AG04450 (cell line): ENCODE results near the gene SCYL1. TPM values are rescaled to one million over a fixed set of nuclear protein-coding genes. Genes with fewer than 3 reads are reported as not detected.
A peak's percentile ranks its signal among the peaks of the same experiment; 100 is the strongest.
"Not testable (repeated sequence)": the region's sequence is repeated elsewhere in the genome, so short reads cannot be mapped to it uniquely, and the experiment has no call there.

ENCODE experiments used
- CTCF ChIA-PET: fragments of 300-600, 350-600 bp; formaldehyde crosslinking; extraction: SDS; loops from one replicate; lab custom pipeline; 2022; ENCODE audit warnings: antibody characterized with exemption, inconsistent platforms; lab: Charles Lee
- POLR2A ChIA-PET: fragments of 350-600 bp; formaldehyde crosslinking; extraction: SDS; loops from one replicate; lab custom pipeline; 2021; ENCODE audit warnings: antibody characterized with exemption, inconsistent platforms; lab: Yijun Ruan, JAX
- DNase-seq: peaks from one replicate; pipeline ENCODE4 v3.0.0-alpha.2; 2011; ENCODE audit warnings: low read depth, low spot score
- H3K27ac ChIP-seq: one replicate; pipeline ENCODE4 v1.5.1; 2012; ENCODE audit warnings: low read depth, low read length, control low read depth
- H3K27me3 ChIP-seq: one replicate; pipeline ENCODE4 v1.6.0; 2012; ENCODE audit warnings: low read length; ENCODE audit not compliant: control insufficient read depth, insufficient read depth
- H3K4me3 ChIP-seq: 2 replicates; pipeline ENCODE4 v1.5.1; 2011; ENCODE audit warnings: mild to moderate bottlenecking, low read depth, low read length, control low read depth
- H3K9me3 ChIP-seq: 2 replicates; pipeline ENCODE4 v1.5.1; 2012; ENCODE audit warnings: low read length; ENCODE audit not compliant: control insufficient read depth, insufficient read depth
- polyA plus RNA-seq: library from polyadenylated mRNA; depleted of rRNA; stranded (reverse); fragments of >200 nt; gene quantifications from 2 replicates; pipeline ENCODE4 v1.2.3, GENCODE V29; 2011
- TF ChIP-seq, protein P1 (sequence below): IDR thresholded peaks from 2 replicates; pipeline ENCODE4 v1.5.1; 2011; ENCODE audit warnings: low read depth, low read length, control low read depth, inconsistent platforms

The SCYL1 gene
- polyA plus RNA-seq, 1 experiment, result 60.9 TPM

DNA sequence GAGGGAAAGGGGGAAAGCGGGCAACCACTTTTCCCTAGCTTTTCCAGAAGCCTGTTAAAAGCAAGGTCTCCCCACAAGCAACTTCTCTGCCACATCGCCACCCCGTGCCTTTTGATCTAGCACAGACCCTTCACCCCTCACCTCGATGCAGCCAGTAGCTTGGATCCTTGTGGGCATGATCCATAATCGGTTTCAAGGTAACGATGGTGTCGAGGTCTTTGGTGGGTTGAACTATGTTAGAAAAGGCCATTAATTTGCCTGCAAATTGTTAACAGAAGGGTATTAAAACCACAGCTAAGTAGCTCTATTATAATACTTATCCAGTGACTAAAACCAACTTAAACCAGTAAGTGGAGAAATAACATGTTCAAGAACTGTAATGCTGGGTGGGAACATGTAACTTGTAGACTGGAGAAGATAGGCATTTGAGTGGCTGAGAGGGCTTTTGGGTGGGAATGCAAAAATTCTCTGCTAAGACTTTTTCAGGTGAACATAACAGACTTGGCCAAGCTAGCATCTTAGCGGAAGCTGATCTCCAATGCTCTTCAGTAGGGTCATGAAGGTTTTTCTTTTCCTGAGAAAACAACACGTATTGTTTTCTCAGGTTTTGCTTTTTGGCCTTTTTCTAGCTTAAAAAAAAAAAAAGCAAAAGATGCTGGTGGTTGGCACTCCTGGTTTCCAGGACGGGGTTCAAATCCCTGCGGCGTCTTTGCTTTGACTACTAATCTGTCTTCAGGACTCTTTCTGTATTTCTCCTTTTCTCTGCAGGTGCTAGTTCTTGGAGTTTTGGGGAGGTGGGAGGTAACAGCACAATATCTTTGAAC, 19.2 kb upstream of the SCYL1 start:
- TF ChIP-seq, protein P1, sequence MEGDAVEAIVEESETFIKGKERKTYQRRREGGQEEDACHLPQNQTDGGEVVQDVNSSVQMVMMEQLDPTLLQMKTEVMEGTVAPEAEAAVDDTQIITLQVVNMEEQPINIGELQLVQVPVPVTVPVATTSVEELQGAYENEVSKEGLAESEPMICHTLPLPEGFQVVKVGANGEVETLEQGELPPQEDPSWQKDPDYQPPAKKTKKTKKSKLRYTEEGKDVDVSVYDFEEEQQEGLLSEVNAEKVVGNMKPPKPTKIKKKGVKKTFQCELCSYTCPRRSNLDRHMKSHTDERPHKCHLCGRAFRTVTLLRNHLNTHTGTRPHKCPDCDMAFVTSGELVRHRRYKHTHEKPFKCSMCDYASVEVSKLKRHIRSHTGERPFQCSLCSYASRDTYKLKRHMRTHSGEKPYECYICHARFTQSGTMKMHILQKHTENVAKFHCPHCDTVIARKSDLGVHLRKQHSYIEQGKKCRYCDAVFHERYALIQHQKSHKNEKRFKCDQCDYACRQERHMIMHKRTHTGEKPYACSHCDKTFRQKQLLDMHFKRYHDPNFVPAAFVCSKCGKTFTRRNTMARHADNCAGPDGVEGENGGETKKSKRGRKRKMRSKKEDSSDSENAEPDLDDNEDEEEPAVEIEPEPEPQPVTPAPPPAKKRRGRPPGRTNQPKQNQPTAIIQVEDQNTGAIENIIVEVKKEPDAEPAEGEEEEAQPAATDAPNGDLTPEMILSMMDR, result no peak
- Histone ChIP-seq H3K27me3 (no peaks in the 10 kb centered on the region), H3K27ac (peak overlapping the region; percentile 81), H3K9me3 (no peaks in the 10 kb centered on the region), H3K4me3 (peak overlapping the region; percentile 97)
- ChIA-PET CTCF (interaction anchor here (1.1 to 1.7 kb wide), 2 partner anchors 9 to 27 kb away, joined by 3 to 4 read pairs; no protein-coding TSS in a partner anchor), POLR2A (interaction anchor here (0.7 to 21.9 kb wide), 13 partner anchors 10 to 712 kb away, joined by 3 to 999 read pairs (median 37); partner anchors contain the start of genes MALAT1, NEAT1, PCNX3 and SCYL1)
- no peak for DNase-seq

DNA sequence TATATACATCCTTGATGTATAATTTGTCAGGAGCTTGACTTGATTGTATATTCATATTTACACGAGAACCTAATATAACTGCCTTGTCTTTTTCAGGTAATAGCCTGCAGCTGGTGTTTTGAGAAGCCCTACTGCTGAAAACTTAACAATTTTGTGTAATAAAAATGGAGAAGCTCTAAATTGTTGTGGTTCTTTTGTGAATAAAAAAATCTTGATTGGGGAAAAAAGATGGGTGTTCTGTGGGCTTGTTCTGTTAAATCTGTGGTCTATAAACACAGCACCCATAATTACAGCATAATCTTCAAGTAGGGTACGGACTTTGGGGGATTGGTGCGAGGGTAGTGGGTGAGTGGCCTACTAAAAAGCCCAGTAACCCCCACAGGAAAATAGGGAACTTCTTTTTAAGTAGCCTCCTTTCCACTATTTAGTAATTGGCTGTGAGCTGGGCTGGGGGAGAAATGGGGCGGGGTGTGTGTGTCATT, 18.6 kb upstream of the SCYL1 start:
- ChIA-PET POLR2A (interaction anchor here (1.5 to 21.9 kb wide), 9 partner anchors 10 to 84 kb away, joined by 4 to 999 read pairs (median 86); partner anchors contain the start of genes MALAT1 and NEAT1), CTCF (interaction anchor here (0.5 to 6.9 kb wide), 2 partner anchors 90 to 231 kb away, joined by 4 to 49 read pairs; no protein-coding TSS in a partner anchor)
- DNase-seq, result no peak
- TF ChIP-seq, protein P1, result no peak
- no peaks in the 10 kb centered on the region for H3K9me3 ChIP-seq
- H3K27ac ChIP-seq, result peak overlapping the region; percentile 89
- H3K27me3 ChIP-seq, result no peaks in the 10 kb centered on the region
- H3K4me3 ChIP-seq, result peak overlapping the region; percentile 97

DNA sequence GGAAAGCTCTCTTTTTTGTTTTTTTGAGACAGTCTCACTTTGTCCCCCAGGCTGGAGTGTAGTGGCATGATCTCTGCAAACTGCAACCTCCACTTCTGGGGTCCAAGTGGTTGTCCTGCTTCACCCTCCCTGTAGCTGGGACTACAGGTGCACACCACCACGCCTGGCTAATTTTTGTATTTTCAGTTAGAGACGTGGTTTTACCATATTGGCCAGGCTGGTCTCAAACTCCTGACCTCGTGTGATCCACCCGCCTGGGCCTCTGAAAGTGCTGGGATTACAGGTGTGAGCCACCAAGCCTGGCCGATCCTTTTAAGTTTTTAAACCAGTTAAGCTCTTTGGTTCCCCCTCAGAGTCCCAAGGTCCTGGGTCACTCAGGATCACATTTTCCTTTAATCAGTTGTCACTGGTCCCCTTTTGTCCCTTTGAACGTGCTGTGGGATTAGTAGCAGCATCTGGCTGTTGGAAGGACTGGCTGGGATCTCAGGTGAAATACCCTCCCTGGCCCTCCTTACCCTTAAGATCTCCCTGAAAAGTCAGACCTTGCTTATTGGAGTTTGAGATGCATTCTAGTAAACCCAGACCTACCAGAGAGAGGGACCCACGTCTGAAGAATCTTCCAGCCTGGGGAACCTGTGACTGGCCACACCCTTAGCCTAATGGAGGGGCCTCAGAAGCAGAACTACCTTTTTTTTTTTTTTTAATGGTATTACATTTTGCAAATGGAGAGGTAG, 17.9 kb upstream of the SCYL1 start:
- peak overlapping the region; percentile 97 for H3K4me3 ChIP-seq
- ChIA-PET CTCF (interaction anchor here (0.5 to 6.9 kb wide), 3 partner anchors 27 to 232 kb away, joined by 4 to 49 read pairs (median 4); no protein-coding TSS in a partner anchor), POLR2A (interaction anchor here (0.6 to 21.9 kb wide), 21 partner anchors 11 to 495 kb away, joined by 3 to 999 read pairs (median 8); partner anchors contain the start of genes BANF1, CFL1, EIF1AD and MALAT1)
- TF ChIP-seq, protein P1, result no peak
- DNase-seq, result peak; percentile 82
- H3K27me3 ChIP-seq, result no peaks in the 10 kb centered on the region
- no peaks in the 10 kb centered on the region for H3K9me3 ChIP-seq
- peak overlapping the region; percentile 89 for H3K27ac ChIP-seq

DNA sequence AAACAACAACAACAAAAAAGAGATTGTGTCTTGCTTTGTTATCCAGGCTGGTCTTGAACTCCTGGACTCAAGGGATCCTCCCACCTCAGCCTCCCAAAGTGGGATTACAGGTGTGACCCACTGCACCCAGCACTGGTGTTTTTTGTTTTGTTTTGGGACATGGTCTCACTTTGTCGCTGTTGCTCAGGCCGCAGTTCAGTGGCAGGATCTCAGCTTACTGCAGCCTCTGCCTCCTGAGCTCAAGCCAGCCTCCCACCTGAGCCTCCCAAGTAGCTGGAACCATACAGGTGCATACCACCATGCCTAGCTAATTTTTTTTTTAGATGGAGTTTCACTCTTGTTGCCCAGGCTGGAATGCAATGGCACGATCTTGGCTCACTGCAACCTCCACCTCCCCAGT, 12.6 kb upstream of the SCYL1 start:
- not testable (repeated sequence) for H3K9me3 ChIP-seq, H3K4me3 ChIP-seq, H3K27me3 ChIP-seq, H3K27ac ChIP-seq, DNase-seq
- ChIA-PET CTCF (interaction anchor here (0.6 to 6.9 kb wide), 5 partner anchors 96 to 237 kb away, joined by 3 to 49 read pairs (median 7); no protein-coding TSS in a partner anchor), POLR2A (interaction anchor here (0.7 to 21.9 kb wide), 3 partner anchors 12 to 90 kb away, joined by 3 to 999 read pairs (median 6); partner anchors contain the start of genes MALAT1 and NEAT1)
